Measurements from ENCODE around the gene HOMEZ.

GRCh38 chr14:23307146-23307530 is 21.2 kb upstream of the HOMEZ start:
- TF ChIP-seq CTCF (conservative IDR thresholded peaks at IDR 0.05; ENCODE audit: low read length), result no peak
- TF ChIP-seq EZH2phosphoT487 (IDR thresholded peaks at IDR 0.05; ENCODE audit: borderline replicate concordance, low read depth, low read length), result no peak

Measured in OCI-LY7 (cell line).